Fibroblast of skin of left quadriceps (primary cell): ENCODE measurements around the gene S100A2.
A peak's percentile ranks its signal among the peaks of the same experiment; 100 is the strongest.
"Not testable (repeated sequence)": the region's sequence is repeated elsewhere in the genome, so short reads cannot be mapped to it uniquely, and the experiment has no call there.

Experiments used
- DNase-seq, 2 experiments: peaks; one replicate each; pipeline ENCODE4 v3.0.0-alpha.2; 2013; ENCODE audit warnings: low read depth in 2 of 2

Gene S100A2

GRCh38 chr1:153588482-153588881 lies 22.8 kb upstream of the S100A2 start:
- no peak for DNase-seq

GRCh38 chr1:153588033-153588432 lies 22.4 kb upstream of the S100A2 start:
- DNase-seq: not testable (repeated sequence)

- no peak for DNase-seq
Measured at GRCh38 chr1:153587314-153587713, 21.7 kb upstream of the S100A2 start.

GRCh38 chr1:153586347-153586746 lies 20.7 kb upstream of the S100A2 start:
- no peak for DNase-seq

GRCh38 chr1:153585006-153585405 lies 19.4 kb upstream of the S100A2 start:
- no peak for DNase-seq

- no peak for DNase-seq
Measured at GRCh38 chr1:153583976-153584375, 18.3 kb upstream of the S100A2 start.

- DNase-seq: not testable (repeated sequence)
Measured at GRCh38 chr1:153583514-153583913, 17.9 kb upstream of the S100A2 start.

GRCh38 chr1:153582836-153583235 lies 17.2 kb upstream of the S100A2 start:
- not testable (repeated sequence) for DNase-seq

- DNase-seq: no peak
Measured at GRCh38 chr1:153578936-153579335, 13.3 kb upstream of the S100A2 start.

- peak; percentile 46 to 52 for DNase-seq
Measured at GRCh38 chr1:153578490-153578889, 12.8 kb upstream of the S100A2 start.

- DNase-seq: no peak
Measured at GRCh38 chr1:153577624-153578051, 12.0 kb upstream of the S100A2 start.

GRCh38 chr1:153577138-153577537 lies 11.5 kb upstream of the S100A2 start:
- DNase-seq: no peak

GRCh38 chr1:153575497-153575896 lies 9.9 kb upstream of the S100A2 start:
- not testable (repeated sequence) for DNase-seq

GRCh38 chr1:153575081-153575491 lies 9.4 kb upstream of the S100A2 start:
- not testable (repeated sequence) for DNase-seq

- no peak for DNase-seq
Measured at GRCh38 chr1:153573351-153573750, 7.7 kb upstream of the S100A2 start.

- DNase-seq: peak; percentile 47 to 48
Measured at GRCh38 chr1:153572569-153573015, 6.9 kb upstream of the S100A2 start.

- no peak for DNase-seq
Measured at GRCh38 chr1:153571706-153572105, 6.1 kb upstream of the S100A2 start.

GRCh38 chr1:153570874-153571273 lies 5.2 kb upstream of the S100A2 start:
- no peak for DNase-seq

GRCh38 chr1:153569465-153569864 lies 3.8 kb upstream of the S100A2 start:
- no peak for DNase-seq

GRCh38 chr1:153568367-153569099 lies 2.9 kb upstream of the S100A2 start:
- peak; percentile 65 to 66 for DNase-seq

GRCh38 chr1:153567621-153568366 lies 2.1 kb upstream of the S100A2 start:
- no peak for DNase-seq

GRCh38 chr1:153566414-153567371 lies 1.0 kb upstream of the S100A2 start:
- peak; percentile 95 for DNase-seq
